ENCODE results near the gene CDH12. TPM values are rescaled to one million over a fixed set of nuclear protein-coding genes. Genes with fewer than 3 reads are reported as not detected.
"Not testable (repeated sequence)": the region's sequence is repeated elsewhere in the genome, so short reads cannot be mapped to it uniquely, and the experiment has no call there.

CDH12 gene
- total RNA-seq, 4 donors from 2014 or later = not detected

GRCh38 chr5:22223079-22223478, 630.1 kb downstream of the CDH12 start:
- no peak for ATAC-seq (ENCODE audit: low FRiP score)
- TF ChIP-seq, protein P1, sequence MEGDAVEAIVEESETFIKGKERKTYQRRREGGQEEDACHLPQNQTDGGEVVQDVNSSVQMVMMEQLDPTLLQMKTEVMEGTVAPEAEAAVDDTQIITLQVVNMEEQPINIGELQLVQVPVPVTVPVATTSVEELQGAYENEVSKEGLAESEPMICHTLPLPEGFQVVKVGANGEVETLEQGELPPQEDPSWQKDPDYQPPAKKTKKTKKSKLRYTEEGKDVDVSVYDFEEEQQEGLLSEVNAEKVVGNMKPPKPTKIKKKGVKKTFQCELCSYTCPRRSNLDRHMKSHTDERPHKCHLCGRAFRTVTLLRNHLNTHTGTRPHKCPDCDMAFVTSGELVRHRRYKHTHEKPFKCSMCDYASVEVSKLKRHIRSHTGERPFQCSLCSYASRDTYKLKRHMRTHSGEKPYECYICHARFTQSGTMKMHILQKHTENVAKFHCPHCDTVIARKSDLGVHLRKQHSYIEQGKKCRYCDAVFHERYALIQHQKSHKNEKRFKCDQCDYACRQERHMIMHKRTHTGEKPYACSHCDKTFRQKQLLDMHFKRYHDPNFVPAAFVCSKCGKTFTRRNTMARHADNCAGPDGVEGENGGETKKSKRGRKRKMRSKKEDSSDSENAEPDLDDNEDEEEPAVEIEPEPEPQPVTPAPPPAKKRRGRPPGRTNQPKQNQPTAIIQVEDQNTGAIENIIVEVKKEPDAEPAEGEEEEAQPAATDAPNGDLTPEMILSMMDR (IDR thresholded peaks at IDR 0.05) = no peak
- no peak for DNase-seq (ENCODE audit: low spot score)

- DNase-seq (ENCODE audit: low spot score); ATAC-seq (ENCODE audit: low FRiP score): not testable (repeated sequence)
Observed at GRCh38 chr5:22213703-22214495, 639.2 kb downstream of the CDH12 start.

- DNase-seq (ENCODE audit: low spot score); ATAC-seq (ENCODE audit: low FRiP score): not testable (repeated sequence)
Observed at GRCh38 chr5:22212254-22212991, 640.7 kb downstream of the CDH12 start.

DNA sequence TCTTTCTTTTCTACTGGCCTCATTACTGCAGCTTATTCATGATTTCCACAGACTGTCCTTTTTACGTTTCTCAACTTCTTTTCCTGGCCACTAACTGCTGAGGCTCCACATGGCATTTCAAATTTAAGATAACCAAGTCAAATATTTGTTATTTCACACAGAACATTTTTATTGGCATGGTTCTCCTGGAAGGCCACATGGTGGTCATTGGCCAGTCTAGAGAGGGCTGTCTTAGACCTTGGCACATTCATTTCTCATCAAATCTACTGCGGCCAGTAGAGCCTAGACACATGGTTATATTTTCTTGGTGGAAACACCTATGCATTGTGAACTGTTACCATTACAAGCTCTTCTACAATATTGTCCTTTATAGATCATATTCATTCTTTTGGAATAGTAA, 644.7 kb downstream of the CDH12 start:
- ATAC-seq (ENCODE audit: low FRiP score); DNase-seq (ENCODE audit: low spot score): not testable (repeated sequence)

GRCh38 chr5:22188651-22189050, 664.5 kb downstream of the CDH12 start:
- ATAC-seq (ENCODE audit: low FRiP score); DNase-seq (ENCODE audit: low spot score): not testable (repeated sequence)

DNA sequence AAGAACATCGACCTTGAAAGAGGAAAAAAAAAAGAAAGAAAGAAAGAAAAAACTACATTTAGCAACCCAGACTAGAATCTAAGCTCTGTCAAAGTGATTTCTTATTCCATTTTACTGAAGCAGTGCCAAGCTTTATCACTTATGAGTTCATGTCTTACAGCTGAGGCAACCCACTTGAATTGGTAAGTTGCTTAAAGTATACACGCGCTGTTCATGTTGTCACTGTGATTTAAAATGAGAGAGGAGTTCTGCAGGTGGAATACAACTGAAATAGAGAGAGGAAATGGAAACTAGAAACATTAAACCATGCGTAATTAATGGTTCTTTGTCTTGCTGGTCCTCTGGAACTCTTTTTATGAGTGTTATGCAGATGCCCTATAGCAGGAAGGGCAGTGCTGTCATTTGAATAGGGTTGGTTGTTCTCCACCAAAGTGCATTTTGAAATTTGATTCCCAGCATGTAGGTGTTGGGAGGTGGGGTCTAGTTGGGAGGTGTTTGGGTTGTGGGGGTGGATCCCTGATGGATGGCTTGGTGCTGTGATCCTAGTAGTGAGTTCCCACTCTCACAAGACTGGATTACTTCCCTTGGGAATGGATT, 665.4 kb downstream of the CDH12 start:
- ATAC-seq (ENCODE audit: low FRiP score); DNase-seq (ENCODE audit: low spot score): not testable (repeated sequence)

- DNase-seq (ENCODE audit: low spot score); ATAC-seq (ENCODE audit: low FRiP score): not testable (repeated sequence)
Observed at GRCh38 chr5:22169226-22169625, 683.9 kb downstream of the CDH12 start.

DNA sequence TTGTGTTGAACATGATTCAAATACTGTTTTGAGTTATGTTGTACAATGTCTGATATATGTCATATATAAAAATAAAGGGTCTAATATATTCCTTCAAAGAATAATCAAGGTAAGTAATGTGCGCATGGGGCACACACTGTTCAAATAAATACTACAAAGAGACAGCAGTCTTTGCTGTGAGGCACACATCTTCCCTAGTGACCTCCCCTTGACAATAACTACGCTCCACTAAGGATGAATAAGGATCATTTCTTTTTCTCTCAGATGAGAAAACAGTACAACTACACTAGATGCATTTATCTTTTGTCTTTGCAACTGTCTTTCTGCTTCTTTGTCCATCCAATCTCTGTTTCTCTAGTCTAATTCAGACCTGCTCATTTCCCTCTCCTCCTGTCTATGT, 684.4 kb downstream of the CDH12 start:
- not testable (repeated sequence) for ATAC-seq (ENCODE audit: low FRiP score); DNase-seq (ENCODE audit: low spot score)

DNA sequence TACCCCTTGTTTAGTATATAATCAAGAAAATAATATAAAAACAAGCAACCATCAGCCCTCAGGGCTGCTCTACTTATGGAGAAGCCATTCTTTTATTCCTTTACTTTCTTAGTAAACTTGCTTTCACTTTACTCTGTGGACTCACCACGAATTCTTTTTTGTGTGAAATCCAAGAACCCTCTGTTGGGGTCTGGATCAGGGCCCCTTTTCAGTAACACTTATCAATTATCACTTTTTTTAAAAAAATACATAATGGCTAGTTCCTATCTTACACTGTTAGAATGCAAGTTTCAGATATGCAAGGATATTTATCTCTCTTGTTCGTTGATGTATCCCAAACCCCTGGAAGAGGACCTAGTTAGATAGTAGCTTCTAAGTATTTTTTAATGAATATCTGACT, 687.2 kb downstream of the CDH12 start:
- not testable (repeated sequence) for ATAC-seq (ENCODE audit: low FRiP score); DNase-seq (ENCODE audit: low spot score)

- DNase-seq (ENCODE audit: low spot score); ATAC-seq (ENCODE audit: low FRiP score): not testable (repeated sequence)
Observed at GRCh38 chr5:22164910-22165748, 688.0 kb downstream of the CDH12 start.

- ATAC-seq (ENCODE audit: low FRiP score) = not testable (repeated sequence)
Observed at GRCh38 chr5:22156953-22157352, 696.2 kb downstream of the CDH12 start.

DNA sequence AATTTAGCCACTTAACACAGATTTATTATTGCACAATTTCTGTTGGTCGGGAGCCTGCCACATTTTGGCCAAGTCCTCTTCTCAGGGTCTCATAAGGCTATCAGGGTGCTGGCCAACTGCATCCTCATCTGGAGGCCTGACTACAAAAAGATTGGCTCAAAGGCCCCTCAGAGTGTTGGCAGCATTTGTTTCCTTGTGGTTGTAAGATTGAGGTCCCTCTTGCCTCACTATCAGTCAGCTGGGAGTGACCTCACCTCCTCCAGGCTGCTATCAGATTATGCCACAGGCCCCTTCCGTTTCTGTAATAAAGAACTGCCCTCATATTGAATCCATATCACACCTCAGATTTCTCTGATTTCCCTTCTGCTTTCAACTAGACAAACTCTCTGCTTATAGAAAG, 698.4 kb downstream of the CDH12 start:
- DNase-seq (ENCODE audit: low spot score); ATAC-seq (ENCODE audit: low FRiP score): not testable (repeated sequence)

More at GRCh38 chr5:22156953-22157352, 696.2 kb downstream of the CDH12 start:
- DNase-seq (ENCODE audit: low spot score) = not testable (repeated sequence)

GRCh38 chr5:22151801-22152200, 701.3 kb downstream of the CDH12 start:
- not testable (repeated sequence) for ATAC-seq (ENCODE audit: low FRiP score); DNase-seq (ENCODE audit: low spot score)

DNA sequence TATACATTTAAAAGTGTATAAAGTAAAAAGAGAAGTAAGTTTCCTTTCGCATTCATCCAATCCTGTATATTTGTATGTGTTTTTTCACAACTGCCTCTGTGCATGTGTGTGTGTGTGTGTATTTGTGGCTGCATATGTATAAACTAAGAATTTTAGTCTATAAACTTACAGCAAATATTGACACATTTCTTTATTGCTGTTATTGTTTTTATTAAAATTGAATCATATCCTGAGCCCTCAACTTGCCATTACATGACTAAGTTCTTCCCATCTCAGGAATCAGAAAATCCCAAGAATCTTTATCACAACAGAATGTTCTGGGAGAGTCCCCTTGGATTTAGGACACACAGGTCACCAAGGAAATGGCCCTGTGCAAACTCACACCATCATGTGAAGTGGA, 712.7 kb downstream of the CDH12 start:
- not testable (repeated sequence) for ATAC-seq (ENCODE audit: low FRiP score); DNase-seq (ENCODE audit: low spot score)

DNA sequence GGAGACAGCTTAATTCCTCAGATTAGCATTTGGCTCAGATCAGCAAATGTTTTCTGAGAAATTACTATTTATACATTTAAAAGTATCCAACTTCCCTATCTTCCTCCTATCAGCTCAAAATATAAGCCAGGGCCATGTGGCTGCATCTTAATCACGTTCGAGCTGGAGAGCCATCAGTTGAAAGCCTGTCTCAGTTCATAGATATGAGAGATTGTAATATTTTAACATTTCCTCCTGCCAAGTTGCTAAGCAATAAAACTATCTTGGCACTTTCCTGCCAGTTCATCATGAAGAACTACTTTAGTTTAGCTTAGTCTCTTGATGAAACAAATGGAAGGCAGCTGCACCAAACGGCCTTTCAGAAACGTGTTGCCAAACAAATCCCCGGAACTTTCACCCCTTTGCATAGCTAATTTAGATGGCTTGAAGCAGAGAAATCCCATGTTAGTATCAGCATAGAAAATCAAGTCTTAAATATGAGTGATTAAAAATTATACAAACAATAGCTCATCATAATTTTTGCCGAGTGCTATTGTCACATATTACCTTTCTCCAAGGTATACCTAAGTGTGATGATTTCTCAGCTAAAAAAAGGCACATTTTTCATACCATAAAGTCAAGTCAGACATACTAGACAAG, 713.4 kb downstream of the CDH12 start:
- ATAC-seq (ENCODE audit: low FRiP score); DNase-seq (ENCODE audit: low spot score): not testable (repeated sequence)
